PC-9 (cell line): Measurements from ENCODE around the gene GUCY2F. TPM values are rescaled to one million over a fixed set of nuclear protein-coding genes. Genes with fewer than 3 reads are reported as not detected.

Experiments
- BruUV-seq: library from RNA; stranded (reverse); fragments of 400-500 nt; replicated peaks from 2 replicates; lab custom pipeline; 2021; lab: Mats Ljungman, UMichigan
- CTCF ChIA-PET: fragments of 300-600 bp; sonication (Branson Sonifier 250); formaldehyde crosslinking; loops from one replicate; lab custom pipeline; 2022; ENCODE audit warnings: antibody characterized with exemption; lab: Charles Lee
- POLR2A ChIA-PET: fragments of 300-600 bp; sonication (Branson Sonifier 250); formaldehyde crosslinking; loops from one replicate; lab custom pipeline; 2022; ENCODE audit warnings: antibody characterized with exemption; ENCODE audit not compliant: unreplicated experiment; lab: Charles Lee
- DNase-seq, 2 experiments: peaks; one replicate each; pipeline versions ENCODE4 v3.0.0 to v3.0.0-alpha.2; 2015 to 2022; ENCODE audit warnings: mixed read lengths in 1 of 2
- H2AFZ ChIP-seq: fragments of 200-600 bp; sonication (generic); 2 replicates; pipeline ENCODE4 v1.8.1; 2017; ENCODE audit warnings: antibody characterized with exemption
- H3F3A ChIP-seq: fragments of 200-600 bp; sonication (generic); 2 replicates; pipeline ENCODE4 v1.8.1; 2017; ENCODE audit warnings: antibody characterized with exemption, mild to moderate bottlenecking, low read depth; ENCODE audit not compliant: insufficient read depth
- H3K27ac ChIP-seq: fragments of 200-600 bp; sonication (generic); 2 replicates; pipeline ENCODE4 v1.6.1; 2016; ENCODE audit warnings: mixed run types
- H3K27me3 ChIP-seq: fragments of 200-600 bp; sonication (generic); 2 replicates; pipeline ENCODE4 v1.6.1; 2016; ENCODE audit warnings: low read depth, mixed run types; ENCODE audit not compliant: insufficient read depth
- H3K36me3 ChIP-seq: fragments of 200-600 bp; sonication (generic); 2 replicates; pipeline ENCODE4 v1.6.1; 2016; ENCODE audit warnings: low read depth, mixed run types
- H3K4me1 ChIP-seq: fragments of 200-600 bp; sonication (generic); replicated peaks from 2 replicates; pipeline ENCODE4 v1.6.1; 2016; ENCODE audit warnings: mixed run types; ENCODE audit not compliant: insufficient read depth
- H3K4me2 ChIP-seq: fragments of 200-600 bp; sonication (generic); 2 replicates; pipeline ENCODE4 v1.6.1; 2017; ENCODE audit warnings: mixed run types
- H3K4me3 ChIP-seq: fragments of 200-600 bp; sonication (generic); 2 replicates; pipeline ENCODE4 v1.6.1; 2016; ENCODE audit warnings: mixed run types
- H3K79me2 ChIP-seq: fragments of 200-600 bp; sonication (generic); 2 replicates; pipeline ENCODE4 v1.6.1; 2017; ENCODE audit warnings: low read depth, mixed run types
- H3K9me2 ChIP-seq: fragments of 200-600 bp; sonication (generic); 2 replicates; pipeline ENCODE4 v1.8.1; 2017; ENCODE audit warnings: mild to moderate bottlenecking; ENCODE audit not compliant: insufficient read depth
- H3K9me3 ChIP-seq: fragments of 200-600 bp; sonication (generic); 2 replicates; pipeline ENCODE4 v1.8.1; 2016; ENCODE audit warnings: low read depth; ENCODE audit not compliant: insufficient read depth
- H4K20me1 ChIP-seq: fragments of 200-600 bp; sonication (generic); 2 replicates; pipeline ENCODE4 v1.8.1; 2017; ENCODE audit not compliant: insufficient read depth
- CTCF ChIP-seq: fragments of 200-600 bp; sonication (generic); conservative IDR thresholded peaks from 2 replicates; pipeline ENCODE4 v1.6.1; 2017; ENCODE audit warnings: mixed run types, antibody characterized with exemption, mild to moderate bottlenecking, moderate library complexity
- EZH2 ChIP-seq: fragments of 200-600 bp; sonication (generic); IDR thresholded peaks from 2 replicates; pipeline ENCODE4 v1.8.0; 2017; ENCODE audit warnings: antibody characterized with exemption, low read depth
- intact Hi-C: fragments of 100-400 bp; cut with micrococcal nuclease; formaldehyde crosslinking; loops from one replicate; pipeline ENCODE4 v1.10.0; 2022; ENCODE audit not compliant: unreplicated experiment
- total RNA-seq: library from RNA; stranded (reverse); gene quantifications from 2 replicates; pipeline ENCODE4 v1.2.3, GENCODE V29; 2021

The GUCY2F gene
- total RNA-seq, 1 experiment from 2014 or later: not detected

GRCh38 chrX:109484886-109485285, 3.0 kb upstream of the GUCY2F start:
- H3K36me3 ChIP-seq: no peaks in the 10 kb centered on the region
- no peak overlapping the region for H3K4me2 ChIP-seq
- peaks cover 11% of the 10 kb centered on the region; the same call in 1 of the 2 replicates for H3K27me3 ChIP-seq
- no peak for TF ChIP-seq EZH2
- TF ChIP-seq CTCF: no peak
- no peaks in the 10 kb centered on the region for H3F3A ChIP-seq
- H3K27ac ChIP-seq: no peak overlapping the region
- no peaks in the 10 kb centered on the region for H3K79me2 ChIP-seq
- no peak overlapping the region for H2AFZ ChIP-seq
- no peak overlapping the region for H3K4me3 ChIP-seq
- intact Hi-C loops: loop anchor here (1.0 to 10.0 kb wide), 8 partner anchors 148 to 1280 kb away; no protein-coding TSS in a partner anchor
- DNase-seq: no peak
- H3K9me2 ChIP-seq: no peaks in the 10 kb centered on the region
- CTCF ChIA-PET: interaction anchor here (2.0 to 2.2 kb wide), 3 partner anchors 148 to 406 kb away, joined by 6 to 11 read pairs (median 8); no protein-coding TSS in a partner anchor
- BruUV-seq: no TSS peak
- no peaks in the 10 kb centered on the region for H3K4me1 ChIP-seq
- no peaks in the 10 kb centered on the region for H3K9me3 ChIP-seq
- POLR2A ChIA-PET: no interaction called here
- H4K20me1 ChIP-seq: no peaks in the 10 kb centered on the region

- no TSS peak for BruUV-seq
- H3K79me2 ChIP-seq: no peaks in the 10 kb centered on the region
- no peak overlapping the region for H2AFZ ChIP-seq
- peaks cover 25% of the 10 kb centered on the region for H3K27me3 ChIP-seq
- no peaks in the 10 kb centered on the region for H3K9me3 ChIP-seq
- H4K20me1 ChIP-seq: no peaks in the 10 kb centered on the region
- POLR2A ChIA-PET: no interaction called here
- DNase-seq: peak in 1 of 2 experiments; percentile 26
- no peaks in the 10 kb centered on the region for H3K36me3 ChIP-seq
- H3K27ac ChIP-seq: no peak overlapping the region
- H3K4me2 ChIP-seq: no peak overlapping the region
- intact Hi-C loops: loop anchor here (5.0 kb wide), 1 partner anchor 778 kb away; no protein-coding TSS in a partner anchor
- H3K4me1 ChIP-seq: no peaks in the 10 kb centered on the region
- no peaks in the 10 kb centered on the region for H3F3A ChIP-seq
- H3K9me2 ChIP-seq: no peaks in the 10 kb centered on the region
- TF ChIP-seq CTCF (peak; percentile 63), EZH2 (no peak)
- CTCF ChIA-PET: interaction anchor here (0.6 kb wide), 2 partner anchors 165 to 245 kb away, joined by 3 to 6 read pairs; no protein-coding TSS in a partner anchor
- no peak overlapping the region for H3K4me3 ChIP-seq
These were observed 6.6 kb downstream of the GUCY2F start for GRCh38 chrX:109475174-109475891.

- H3K9me3 ChIP-seq: no peaks in the 10 kb centered on the region
- H3K9me2 ChIP-seq: no peaks in the 10 kb centered on the region
- no peaks in the 10 kb centered on the region for H3K4me1 ChIP-seq
- H3K36me3 ChIP-seq: no peaks in the 10 kb centered on the region
- no peaks in the 10 kb centered on the region for H3F3A ChIP-seq
- POLR2A ChIA-PET: interaction anchor here (0.7 kb wide), 1 partner anchor 42 kb away, joined by 5 read pairs; no protein-coding TSS in a partner anchor
- DNase-seq: no peak
- CTCF ChIA-PET: interaction anchor here (0.7 to 1.2 kb wide), 2 partner anchors 418 to 774 kb away, joined by 3 read pairs; no protein-coding TSS in a partner anchor
- no peak overlapping the region for H3K27ac ChIP-seq
- no peak overlapping the region for H3K4me2 ChIP-seq
- no peak overlapping the region for H2AFZ ChIP-seq
- no peaks in the 10 kb centered on the region for H4K20me1 ChIP-seq
- H3K4me3 ChIP-seq: no peak overlapping the region
- TF ChIP-seq CTCF (peak; percentile 40; the same call in 1 of the 2 replicates), EZH2 (no peak)
- no TSS peak for BruUV-seq
- no peaks in the 10 kb centered on the region for H3K79me2 ChIP-seq
- H3K27me3 ChIP-seq: peaks cover 15% of the 10 kb centered on the region
- intact Hi-C loops: no loop called here
These were observed 8.7 kb downstream of the GUCY2F start for GRCh38 chrX:109472939-109473735.
